ENCODE measurements around the gene ACOT4.
"Not testable (repeated sequence)": the region's sequence is repeated elsewhere in the genome, so short reads cannot be mapped to it uniquely, and the experiment has no call there.

ACOT4 gene

GRCh38 chr14:73582102-73582979 lies 9.3 kb upstream of the ACOT4 start:
- not testable (repeated sequence) for DNase-seq

GRCh38 chr14:73588695-73589094 lies 3.0 kb upstream of the ACOT4 start:
- no peak for DNase-seq

GRCh38 chr14:73589116-73589515 lies 2.6 kb upstream of the ACOT4 start:
- DNase-seq: no peak

- not testable (repeated sequence) for DNase-seq
Observed at GRCh38 chr14:73590673-73591004, 1.0 kb upstream of the ACOT4 start.

GRCh38 chr14:73594491-73594890 lies 2.8 kb downstream of the ACOT4 start:
- no peak for DNase-seq

- DNase-seq: no peak
Observed at GRCh38 chr14:73599499-73599898, 7.8 kb downstream of the ACOT4 start.

GRCh38 chr14:73602994-73603393 lies 11.3 kb downstream of the ACOT4 start:
- no peak for DNase-seq

GRCh38 chr14:73606271-73606670 lies 14.6 kb downstream of the ACOT4 start:
- no peak for DNase-seq

GRCh38 chr14:73607241-73607640 lies 15.6 kb downstream of the ACOT4 start:
- DNase-seq: no peak

- DNase-seq: no peak
Observed at GRCh38 chr14:73610687-73611086, 19.0 kb downstream of the ACOT4 start.

GRCh38 chr14:73612339-73613045 lies 20.8 kb downstream of the ACOT4 start, which contains the start of gene ACOT6:
TSS of gene ACOT6 (plus strand) at chr14:73612517. CDS start at chr14:73612572, 55 bp downstream.
- DNase-seq: peak; percentile 55

- DNase-seq: no peak
Observed at GRCh38 chr14:73613046-73613383, 21.3 kb downstream of the ACOT4 start.

- no peak for DNase-seq
Observed at GRCh38 chr14:73613419-73613963, 21.8 kb downstream of the ACOT4 start.

GRCh38 chr14:73616831-73617230 lies 25.2 kb downstream of the ACOT4 start:
- DNase-seq: no peak

- DNase-seq: no peak
Observed at GRCh38 chr14:73619524-73619923, 27.9 kb downstream of the ACOT4 start.

GRCh38 chr14:73620268-73620667 lies 28.6 kb downstream of the ACOT4 start:
- DNase-seq: no peak

- no peak for DNase-seq
Observed at GRCh38 chr14:73623504-73624054, 31.9 kb downstream of the ACOT4 start.

- no peak for DNase-seq
Observed at GRCh38 chr14:73625706-73626105, 34.0 kb downstream of the ACOT4 start.

- no peak for DNase-seq
Observed at GRCh38 chr14:73627151-73627558, 35.5 kb downstream of the ACOT4 start.

- DNase-seq: no peak
Observed at GRCh38 chr14:73630009-73630780, 38.5 kb downstream of the ACOT4 start.

- DNase-seq: peak; percentile 87
Observed at GRCh38 chr14:73633116-73634010, 41.7 kb downstream of the ACOT4 start.
